ENCODE measurements around the gene FANCC.

FANCC gene

GRCh38 chr9:95084254-95084934 lies 233.1 kb downstream of the FANCC start:
- Histone ChIP-seq H3K4me3 (ENCODE audit: low read depth, low read length) (no peak overlapping the region), H3K27ac (no peak overlapping the region), H3K36me3 (replicated peaks) (peaks cover 43% of the 10 kb centered on the region), H3K27me3 (replicated peaks) (no peaks in the 10 kb centered on the region)
- TF ChIP-seq, protein P1, sequence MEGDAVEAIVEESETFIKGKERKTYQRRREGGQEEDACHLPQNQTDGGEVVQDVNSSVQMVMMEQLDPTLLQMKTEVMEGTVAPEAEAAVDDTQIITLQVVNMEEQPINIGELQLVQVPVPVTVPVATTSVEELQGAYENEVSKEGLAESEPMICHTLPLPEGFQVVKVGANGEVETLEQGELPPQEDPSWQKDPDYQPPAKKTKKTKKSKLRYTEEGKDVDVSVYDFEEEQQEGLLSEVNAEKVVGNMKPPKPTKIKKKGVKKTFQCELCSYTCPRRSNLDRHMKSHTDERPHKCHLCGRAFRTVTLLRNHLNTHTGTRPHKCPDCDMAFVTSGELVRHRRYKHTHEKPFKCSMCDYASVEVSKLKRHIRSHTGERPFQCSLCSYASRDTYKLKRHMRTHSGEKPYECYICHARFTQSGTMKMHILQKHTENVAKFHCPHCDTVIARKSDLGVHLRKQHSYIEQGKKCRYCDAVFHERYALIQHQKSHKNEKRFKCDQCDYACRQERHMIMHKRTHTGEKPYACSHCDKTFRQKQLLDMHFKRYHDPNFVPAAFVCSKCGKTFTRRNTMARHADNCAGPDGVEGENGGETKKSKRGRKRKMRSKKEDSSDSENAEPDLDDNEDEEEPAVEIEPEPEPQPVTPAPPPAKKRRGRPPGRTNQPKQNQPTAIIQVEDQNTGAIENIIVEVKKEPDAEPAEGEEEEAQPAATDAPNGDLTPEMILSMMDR (IDR thresholded peaks at IDR 0.05; ENCODE audit: low read depth, low read length, missing control alignments), result no peak
- in situ Hi-C loops (cut with HindIII; ENCODE audit: low pct_ligation_motif_present, low sequenced_read_pairs), result no loop called here
- no peak for DNase-seq

GRCh38 chr9:95083086-95083768 lies 234.3 kb downstream of the FANCC start:
- Histone ChIP-seq H3K36me3 (replicated peaks) (peaks cover 48% of the 10 kb centered on the region), H3K27ac (no peak overlapping the region), H3K4me3 (ENCODE audit: low read depth, low read length) (no peak overlapping the region), H3K27me3 (replicated peaks) (no peaks in the 10 kb centered on the region)
- DNase-seq, result no peak
- in situ Hi-C loops (cut with HindIII; ENCODE audit: low pct_ligation_motif_present, low sequenced_read_pairs), result no loop called here
- TF ChIP-seq, protein P1 (IDR thresholded peaks at IDR 0.05; ENCODE audit: low read depth, low read length, missing control alignments), result no peak

GRCh38 chr9:95082401-95083084 lies 235.0 kb downstream of the FANCC start:
- H3K27me3 ChIP-seq (replicated peaks), result no peaks in the 10 kb centered on the region
- no peak overlapping the region for H3K27ac ChIP-seq
- no peak for DNase-seq
- H3K4me3 ChIP-seq (ENCODE audit: low read depth, low read length), result no peak overlapping the region
- TF ChIP-seq, protein P1 (IDR thresholded peaks at IDR 0.05; ENCODE audit: low read depth, low read length, missing control alignments), result no peak
- in situ Hi-C loops (cut with HindIII; ENCODE audit: low pct_ligation_motif_present, low sequenced_read_pairs), result no loop called here
- H3K36me3 ChIP-seq (replicated peaks), result peaks cover 49% of the 10 kb centered on the region

DNA sequence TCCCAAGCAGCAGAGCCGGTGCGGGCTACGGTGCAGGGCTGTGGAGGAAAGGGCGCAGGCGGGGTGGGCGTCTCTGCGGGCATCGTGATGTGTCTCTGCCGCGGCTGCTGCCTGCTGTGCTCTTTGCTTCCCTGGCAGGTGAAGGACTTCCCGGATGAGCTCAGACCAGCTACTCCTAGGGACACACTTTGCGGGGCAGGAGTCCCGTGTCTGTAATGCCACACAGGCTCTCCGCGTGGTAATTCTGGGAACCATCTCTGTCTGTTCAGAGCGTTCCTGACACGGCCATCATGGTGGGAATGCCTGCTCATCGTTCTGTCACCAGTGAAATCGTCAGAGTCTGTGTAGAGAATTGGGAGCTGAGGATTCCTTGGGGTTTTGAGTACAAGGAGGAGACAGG lies 235.5 kb downstream of the FANCC start:
- no peak overlapping the region for H3K4me3 ChIP-seq (ENCODE audit: low read depth, low read length)
- TF ChIP-seq, protein P1 (IDR thresholded peaks at IDR 0.05; ENCODE audit: low read depth, low read length, missing control alignments), result no peak
- H3K36me3 ChIP-seq (replicated peaks), result peaks cover 50% of the 10 kb centered on the region
- H3K27me3 ChIP-seq (replicated peaks), result no peaks in the 10 kb centered on the region
- no peak overlapping the region for H3K27ac ChIP-seq
- DNase-seq, result no peak
- in situ Hi-C loops (cut with HindIII; ENCODE audit: low pct_ligation_motif_present, low sequenced_read_pairs), result no loop called here

GRCh38 chr9:95080961-95081647 lies 236.4 kb downstream of the FANCC start:
- H3K27me3 ChIP-seq (replicated peaks), result no peaks in the 10 kb centered on the region
- DNase-seq, result no peak
- peaks cover 42% of the 10 kb centered on the region for H3K36me3 ChIP-seq (replicated peaks)
- no peak overlapping the region for H3K27ac ChIP-seq
- H3K4me3 ChIP-seq (ENCODE audit: low read depth, low read length), result no peak overlapping the region
- TF ChIP-seq, protein P1 (IDR thresholded peaks at IDR 0.05; ENCODE audit: low read depth, low read length, missing control alignments), result no peak
- in situ Hi-C loops (cut with HindIII; ENCODE audit: low pct_ligation_motif_present, low sequenced_read_pairs), result no loop called here

Measured in brain microvascular endothelial cell (primary cell).